Lower lobe of right lung (tissue), 2 donors: Measurements from ENCODE around the gene KRT86. TPM values are rescaled to one million over a fixed set of nuclear protein-coding genes. Genes with fewer than 3 reads are reported as not detected.

ENCODE experiments used
- ATAC-seq, 2 donors: fragments of 200-7000 bp; cut with Tn5 transposase; one replicate each; pipeline ENCODE4 v1.9.1; 2020 to 2022; ENCODE audit warnings: mild to moderate bottlenecking in 2 of 2, moderate library complexity in 2 of 2
- DNase-seq: peaks from one replicate; pipeline ENCODE4 v3.0.0-alpha.2; 2020
- H3K27ac ChIP-seq: fragments of 200-600 bp; one replicate; pipeline ENCODE4 v1.8.0; 2022
- H3K27me3 ChIP-seq: fragments of 200-600 bp; one replicate; pipeline ENCODE4 v1.8.0; 2022; ENCODE audit warnings: low read depth
- H3K36me3 ChIP-seq: fragments of 200-600 bp; one replicate; pipeline ENCODE4 v1.8.0; 2022; ENCODE audit warnings: mild to moderate bottlenecking
- H3K4me1 ChIP-seq: fragments of 200-600 bp; one replicate; pipeline ENCODE4 v1.8.0; 2022
- H3K4me3 ChIP-seq: fragments of 200-600 bp; one replicate; pipeline ENCODE4 v1.8.0; 2022; ENCODE audit warnings: mild to moderate bottlenecking
- H3K9me3 ChIP-seq: fragments of 200-600 bp; one replicate; pipeline ENCODE4 v1.8.0; 2022
- CTCF ChIP-seq: fragments of 200-600 bp; IDR thresholded peaks from one replicate; pipeline ENCODE4 v1.8.0; 2022; ENCODE audit warnings: antibody characterized with exemption, mild to moderate bottlenecking
- intact Hi-C: fragments of 100-400 bp; cut with DNase I; formaldehyde crosslinking; loops from one replicate; pipeline ENCODE4 v1.11.0; 2022
- total RNA-seq: library from RNA; stranded (reverse); fragmentation: NEBNext Ultra II Directional; extraction: Animal tissue kit (Norgen Biotek cat#: 25700); gene quantifications from one replicate; pipeline ENCODE4 v1.2.1, GENCODE V29; 2021
- donor health status: DM: no; HTN: yes; CAD: no; lungs with severe emphysema.

Gene KRT86
- total RNA-seq, 1 donor from 2014 or later = 0.74 TPM

- Histone ChIP-seq H3K4me3 (no peak overlapping the region), H3K27me3 (peaks cover 37% of the 10 kb centered on the region), H3K27ac (no peak overlapping the region), H3K4me1 (peaks cover 12% of the 10 kb centered on the region), H3K9me3 (no peaks in the 10 kb centered on the region), H3K36me3 (no peaks in the 10 kb centered on the region)
- ATAC-seq (no peak), DNase-seq (no peak)
- intact Hi-C loops = no loop called here
- no peak for TF ChIP-seq CTCF
Observed at GRCh38 chr12:52306731-52307130, 32.3 kb downstream of the KRT86 start.

GRCh38 chr12:52307836-52308805 lies 33.7 kb downstream of the KRT86 start:
- H3K27me3 ChIP-seq = peaks cover 37% of the 10 kb centered on the region
- DNase-seq (peak; percentile 78), ATAC-seq (peak; percentile 91 to 94)
- no peak for TF ChIP-seq CTCF
- intact Hi-C loops = no loop called here
- H3K4me3 ChIP-seq = peak overlapping the region; percentile 45
- no peaks in the 10 kb centered on the region for H3K9me3 ChIP-seq
- H3K27ac ChIP-seq = peak overlapping the region; percentile 46
- peaks cover 12% of the 10 kb centered on the region for H3K4me1 ChIP-seq
- H3K36me3 ChIP-seq = no peaks in the 10 kb centered on the region

- H3K4me1 ChIP-seq = peaks cover 12% of the 10 kb centered on the region
- H3K27me3 ChIP-seq = peaks cover 37% of the 10 kb centered on the region
- no peaks in the 10 kb centered on the region for H3K36me3 ChIP-seq
- DNase-seq = no peak
- intact Hi-C loops = no loop called here
- no peaks in the 10 kb centered on the region for H3K9me3 ChIP-seq
- H3K27ac ChIP-seq = peak overlapping the region; percentile 46
- TF ChIP-seq CTCF = no peak
- peak overlapping the region; percentile 45 for H3K4me3 ChIP-seq
- ATAC-seq = peak in 1 of 2 donors; percentile 3
Observed at GRCh38 chr12:52308806-52309425, 34.5 kb downstream of the KRT86 start.

GRCh38 chr12:52310622-52311284 lies 36.3 kb downstream of the KRT86 start:
- Histone ChIP-seq H3K36me3 (no peaks in the 10 kb centered on the region), H3K27ac (no peak overlapping the region), H3K4me1 (peaks cover 12% of the 10 kb centered on the region), H3K4me3 (no peak overlapping the region), H3K9me3 (no peaks in the 10 kb centered on the region), H3K27me3 (peaks cover 37% of the 10 kb centered on the region)
- intact Hi-C loops = no loop called here
- DNase-seq (no peak), ATAC-seq (no peak)
- TF ChIP-seq CTCF = no peak

GRCh38 chr12:52311285-52311648 lies 36.8 kb downstream of the KRT86 start:
- DNase-seq (no peak), ATAC-seq (no peak)
- Histone ChIP-seq H3K27me3 (peaks cover 37% of the 10 kb centered on the region), H3K4me1 (peaks cover 12% of the 10 kb centered on the region), H3K4me3 (no peak overlapping the region), H3K27ac (no peak overlapping the region), H3K36me3 (no peaks in the 10 kb centered on the region), H3K9me3 (no peaks in the 10 kb centered on the region)
- no peak for TF ChIP-seq CTCF
- intact Hi-C loops = no loop called here
